Measurements from ENCODE around the gene HSPA2.

Gene HSPA2

DNA sequence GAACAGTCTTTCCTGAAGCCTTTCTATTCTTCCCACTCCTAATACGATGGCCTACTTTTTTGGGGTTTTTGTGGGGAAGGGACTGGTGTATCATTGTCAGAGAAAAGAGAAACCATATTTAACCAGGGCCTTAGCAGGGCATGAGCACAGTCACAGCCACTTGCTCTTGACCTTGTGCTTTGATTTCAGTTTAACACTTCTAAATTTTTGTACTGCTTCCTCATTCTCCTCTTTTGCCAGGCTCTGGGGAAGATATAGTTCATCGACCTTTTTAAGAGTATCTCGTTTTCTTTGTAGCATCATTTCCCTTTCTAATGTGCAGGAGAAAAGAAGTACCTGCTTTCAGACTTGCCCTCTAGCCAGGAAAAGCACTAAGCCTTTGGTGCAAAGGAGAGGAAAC, 33.8 kb upstream of the HSPA2 start:
- no peak overlapping the region for H3K9ac ChIP-seq
- TF ChIP-seq, protein P1, sequence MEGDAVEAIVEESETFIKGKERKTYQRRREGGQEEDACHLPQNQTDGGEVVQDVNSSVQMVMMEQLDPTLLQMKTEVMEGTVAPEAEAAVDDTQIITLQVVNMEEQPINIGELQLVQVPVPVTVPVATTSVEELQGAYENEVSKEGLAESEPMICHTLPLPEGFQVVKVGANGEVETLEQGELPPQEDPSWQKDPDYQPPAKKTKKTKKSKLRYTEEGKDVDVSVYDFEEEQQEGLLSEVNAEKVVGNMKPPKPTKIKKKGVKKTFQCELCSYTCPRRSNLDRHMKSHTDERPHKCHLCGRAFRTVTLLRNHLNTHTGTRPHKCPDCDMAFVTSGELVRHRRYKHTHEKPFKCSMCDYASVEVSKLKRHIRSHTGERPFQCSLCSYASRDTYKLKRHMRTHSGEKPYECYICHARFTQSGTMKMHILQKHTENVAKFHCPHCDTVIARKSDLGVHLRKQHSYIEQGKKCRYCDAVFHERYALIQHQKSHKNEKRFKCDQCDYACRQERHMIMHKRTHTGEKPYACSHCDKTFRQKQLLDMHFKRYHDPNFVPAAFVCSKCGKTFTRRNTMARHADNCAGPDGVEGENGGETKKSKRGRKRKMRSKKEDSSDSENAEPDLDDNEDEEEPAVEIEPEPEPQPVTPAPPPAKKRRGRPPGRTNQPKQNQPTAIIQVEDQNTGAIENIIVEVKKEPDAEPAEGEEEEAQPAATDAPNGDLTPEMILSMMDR (IDR thresholded peaks at IDR 0.05): no peak
- H3K79me2 ChIP-seq: peaks cover 16% of the 10 kb centered on the region
- no peak overlapping the region for H2AFZ ChIP-seq
- H3K36me3 ChIP-seq (ENCODE audit: control insufficient read depth, insufficient read depth, low read length): no peaks in the 10 kb centered on the region
- peak overlapping the region; percentile 28 for H3K4me2 ChIP-seq (ENCODE audit: low read length)
- peaks cover 18% of the 10 kb centered on the region for H3K4me1 ChIP-seq
- H3K27ac ChIP-seq: peak overlapping the region; percentile 21
- no peaks in the 10 kb centered on the region for H3K9me3 ChIP-seq (ENCODE audit: control insufficient read depth, low read length)
- H3K27me3 ChIP-seq (ENCODE audit: control insufficient read depth, insufficient read depth, low read length): no peaks in the 10 kb centered on the region
- H3K4me3 ChIP-seq (ENCODE audit: low read depth, low read length): no peak overlapping the region

DNA sequence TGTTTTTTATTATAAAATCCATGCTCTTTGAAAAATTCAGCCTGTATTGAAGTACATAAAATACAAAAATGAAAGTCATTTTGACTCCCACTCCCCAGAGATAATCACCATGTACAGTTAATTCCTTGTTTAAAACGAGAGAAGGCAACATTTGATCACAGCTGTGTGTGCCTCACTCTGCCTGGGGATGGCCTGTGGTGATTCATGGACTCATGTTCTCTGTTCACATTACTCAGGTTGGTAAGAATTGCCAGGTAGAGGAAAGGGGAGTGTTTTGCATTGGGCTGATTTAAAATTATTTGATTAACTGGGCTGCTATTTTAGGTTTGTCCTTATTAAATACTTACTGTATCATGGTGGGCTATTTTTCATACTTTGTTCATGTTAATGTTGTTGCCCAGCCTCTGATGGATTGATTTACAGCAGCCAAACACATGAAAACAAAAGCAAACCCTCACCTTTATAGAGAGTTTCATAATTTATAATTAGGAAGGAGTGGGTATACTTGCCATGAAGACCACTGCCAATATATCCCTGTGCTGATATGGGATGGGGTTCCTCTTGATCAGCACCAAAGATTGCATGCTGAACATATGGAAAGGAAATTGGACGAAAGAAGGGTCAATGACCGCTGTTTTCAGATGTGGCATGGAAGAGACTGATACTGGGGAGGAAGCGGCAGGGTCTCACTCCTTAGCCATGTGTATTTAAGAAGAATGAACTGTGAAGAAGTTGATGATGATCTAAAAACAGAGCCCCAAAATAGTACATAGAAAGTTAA, 33.0 kb upstream of the HSPA2 start:
- no peaks in the 10 kb centered on the region for H3K9me3 ChIP-seq (ENCODE audit: control insufficient read depth, low read length)
- H3K36me3 ChIP-seq (ENCODE audit: control insufficient read depth, insufficient read depth, low read length): no peaks in the 10 kb centered on the region
- H3K4me2 ChIP-seq (ENCODE audit: low read length): no peak overlapping the region
- H3K4me3 ChIP-seq (ENCODE audit: low read depth, low read length): no peak overlapping the region
- peaks cover 21% of the 10 kb centered on the region for H3K79me2 ChIP-seq
- H3K4me1 ChIP-seq: peaks cover 10% of the 10 kb centered on the region
- no peak overlapping the region for H3K9ac ChIP-seq
- no peak overlapping the region for H3K27ac ChIP-seq
- TF ChIP-seq, protein P1 (IDR thresholded peaks at IDR 0.05): no peak
- no peak overlapping the region for H2AFZ ChIP-seq
- H3K27me3 ChIP-seq (ENCODE audit: control insufficient read depth, insufficient read depth, low read length): no peaks in the 10 kb centered on the region

DNA sequence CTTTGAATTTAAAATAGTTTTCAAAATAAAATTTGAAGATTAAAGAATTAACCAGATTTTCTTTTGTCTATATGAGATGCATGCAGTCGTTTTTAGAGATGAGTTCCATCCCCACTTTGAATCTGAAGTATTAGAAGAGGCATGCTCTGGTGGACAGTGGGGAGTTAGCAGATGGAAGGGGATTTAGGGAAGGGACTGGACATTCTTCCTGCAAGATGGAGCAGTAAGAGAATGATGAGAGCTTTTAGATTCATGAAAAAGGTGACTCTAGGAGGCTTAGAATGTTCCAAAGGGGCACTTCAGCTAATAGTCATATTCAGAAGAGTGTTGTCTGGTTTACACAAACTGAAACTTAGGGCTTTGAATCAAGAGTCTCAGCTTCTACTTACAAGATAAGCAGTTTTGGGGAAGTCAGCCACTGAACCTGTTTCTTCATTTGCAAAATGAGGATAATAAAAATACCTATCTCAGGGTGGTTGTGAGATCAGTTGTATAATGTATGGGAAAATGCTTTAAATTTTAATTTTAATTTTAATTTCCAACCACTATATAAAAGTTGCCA, 32.2 kb upstream of the HSPA2 start:
- Histone ChIP-seq H3K9me3 (ENCODE audit: control insufficient read depth, low read length) (no peaks in the 10 kb centered on the region), H3K27me3 (ENCODE audit: control insufficient read depth, insufficient read depth, low read length) (no peaks in the 10 kb centered on the region), H2AFZ (no peak overlapping the region), H3K79me2 (peaks cover 28% of the 10 kb centered on the region), H3K4me2 (ENCODE audit: low read length) (no peak overlapping the region), H3K27ac (no peak overlapping the region), H3K9ac (no peak overlapping the region), H3K4me3 (ENCODE audit: low read depth, low read length) (no peak overlapping the region), H3K4me1 (peaks cover 9% of the 10 kb centered on the region), H3K36me3 (ENCODE audit: control insufficient read depth, insufficient read depth, low read length) (no peaks in the 10 kb centered on the region)
- TF ChIP-seq, protein P1 (IDR thresholded peaks at IDR 0.05): no peak

DNA sequence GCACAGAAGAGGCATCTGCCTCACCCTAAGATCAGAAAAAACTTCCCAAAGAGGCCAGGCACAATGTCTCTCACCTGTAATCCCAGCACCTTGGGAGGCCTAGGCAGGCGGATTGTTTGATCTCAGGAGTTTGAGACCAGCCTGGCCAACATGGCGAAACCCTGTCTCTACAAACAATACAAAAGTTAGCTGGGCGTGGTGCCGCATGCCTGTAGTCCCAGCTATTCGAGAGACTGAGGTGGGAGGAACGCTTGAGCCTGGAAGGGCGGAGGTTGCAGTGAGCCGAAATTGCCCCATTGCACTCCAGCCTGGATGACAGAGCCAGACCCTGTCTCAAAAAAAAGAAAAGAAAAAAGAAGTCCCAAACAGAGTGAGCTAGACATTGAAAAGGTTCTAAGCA, 31.5 kb upstream of the HSPA2 start:
- TF ChIP-seq, protein P1 (IDR thresholded peaks at IDR 0.05): no peak
- Histone ChIP-seq H3K79me2 (peaks cover 29% of the 10 kb centered on the region), H3K4me3 (ENCODE audit: low read depth, low read length) (no peak overlapping the region), H3K27me3 (ENCODE audit: control insufficient read depth, insufficient read depth, low read length) (no peaks in the 10 kb centered on the region), H3K4me2 (ENCODE audit: low read length) (no peak overlapping the region), H3K27ac (no peak overlapping the region), H3K9ac (no peak overlapping the region), H3K36me3 (ENCODE audit: control insufficient read depth, insufficient read depth, low read length) (no peaks in the 10 kb centered on the region), H2AFZ (no peak overlapping the region), H3K4me1 (peaks cover 9% of the 10 kb centered on the region), H3K9me3 (ENCODE audit: control insufficient read depth, low read length) (no peaks in the 10 kb centered on the region)

All from parathyroid adenoma (tissue), 2 donors.